ENCODE data around the gene TSPAN18. TPM values are rescaled to one million over a fixed set of nuclear protein-coding genes. Genes with fewer than 3 reads are reported as not detected.

The TSPAN18 gene
- total and polyA plus RNA-seq, 3 donors from 2014 or later = 2.1 to 11.1 (median 5.0) TPM

GRCh38 chr11:44865866-44866272 is 139.1 kb downstream of the TSPAN18 start:
- 68 to 73% methylated on average over 6 to 7 of the region's 7 CpGs for WGBS, 2 donors
- no peak for DNase-seq
- no peak for TF ChIP-seq POLR2A (IDR thresholded peaks at IDR 0.05)
- TF ChIP-seq CTCF (IDR thresholded peaks at IDR 0.05) = no peak

GRCh38 chr11:44866286-44866685 is 139.5 kb downstream of the TSPAN18 start:
- TF ChIP-seq POLR2A (IDR thresholded peaks at IDR 0.05) (no peak), CTCF (IDR thresholded peaks at IDR 0.05) (no peak)
- no peak for DNase-seq
- H3K27me3 ChIP-seq = no peaks in the 10 kb centered on the region
- intact Hi-C loops (cut with DNase I; ENCODE audit: low total_unique reads) = no loop called here
- peaks cover 5% of the 10 kb centered on the region for H3K4me1 ChIP-seq
- 91 to 95% methylated on average over 6 of the region's 6 CpGs for WGBS, 2 donors
- no peaks in the 10 kb centered on the region for H3K36me3 ChIP-seq (ENCODE audit: low read depth, missing control alignments)
- H3K27ac ChIP-seq = no peak overlapping the region
- H3K9me3 ChIP-seq = no peaks in the 10 kb centered on the region
- H3K4me3 ChIP-seq = no peak overlapping the region

More at GRCh38 chr11:44865866-44866272, 139.1 kb downstream of the TSPAN18 start:
- intact Hi-C loops (cut with DNase I; ENCODE audit: low total_unique reads) = no loop called here
- Histone ChIP-seq H3K4me3 (no peak overlapping the region), H3K27ac (no peak overlapping the region), H3K27me3 (no peaks in the 10 kb centered on the region), H3K9me3 (no peaks in the 10 kb centered on the region), H3K36me3 (ENCODE audit: low read depth, missing control alignments) (no peaks in the 10 kb centered on the region), H3K4me1 (peaks cover 5% of the 10 kb centered on the region)

- Histone ChIP-seq H3K4me3 (no peak overlapping the region), H3K27me3 (no peaks in the 10 kb centered on the region), H3K4me1 (no peaks in the 10 kb centered on the region), H3K9me3 (no peaks in the 10 kb centered on the region), H3K27ac (no peak overlapping the region), H3K36me3 (ENCODE audit: low read depth, missing control alignments) (no peaks in the 10 kb centered on the region)
- TF ChIP-seq CTCF (IDR thresholded peaks at IDR 0.05) (no peak), POLR2A (IDR thresholded peaks at IDR 0.05) (no peak)
- 82 to 91% methylated on average over 6 of the region's 6 CpGs for WGBS, 2 donors
- intact Hi-C loops (cut with DNase I; ENCODE audit: low total_unique reads) = no loop called here
- DNase-seq = no peak
Observed at GRCh38 chr11:44868021-44868420, 141.3 kb downstream of the TSPAN18 start.

- no peak overlapping the region for H3K4me3 ChIP-seq
- 80 to 84% methylated on average over 14 of the region's 14 CpGs for WGBS, 2 donors
- TF ChIP-seq POLR2A (IDR thresholded peaks at IDR 0.05) (no peak), CTCF (IDR thresholded peaks at IDR 0.05) (no peak)
- intact Hi-C loops (cut with DNase I; ENCODE audit: low total_unique reads) = no loop called here
- H3K36me3 ChIP-seq (ENCODE audit: low read depth, missing control alignments) = no peaks in the 10 kb centered on the region
- H3K27ac ChIP-seq = no peak overlapping the region
- DNase-seq = no peak
- H3K4me1 ChIP-seq = no peaks in the 10 kb centered on the region
- H3K27me3 ChIP-seq = no peaks in the 10 kb centered on the region
- H3K9me3 ChIP-seq = no peaks in the 10 kb centered on the region
Observed at GRCh38 chr11:44868455-44869421, 142.0 kb downstream of the TSPAN18 start.
